CD4-positive, alpha-beta T cell treated with Interleukin-17A for 1 hour (primary cell): ENCODE measurements around the gene CCDC185.
A peak's percentile ranks its signal among the peaks of the same experiment; 100 is the strongest.

Experiments
- DNase-seq: peaks from one replicate; pipeline ENCODE4 v3.0.0-alpha.2; 2020

Gene CCDC185

GRCh38 chr1:223393275-223394214 lies at the start of gene CCDC185:
CCDC185 (plus strand) TSS chr1:223393415; CDS start chr1:223393476, 61 bp downstream.
- DNase-seq, result no peak

GRCh38 chr1:223343692-223344091 lies 49.5 kb upstream of the CCDC185 start:
- no peak for DNase-seq

GRCh38 chr1:223344491-223344890 lies 48.7 kb upstream of the CCDC185 start:
- no peak for DNase-seq

GRCh38 chr1:223345720-223346119 lies 47.5 kb upstream of the CCDC185 start:
- no peak for DNase-seq

- DNase-seq, result no peak
Measured at GRCh38 chr1:223346311-223346710, 46.9 kb upstream of the CCDC185 start.

- DNase-seq, result no peak
Measured at GRCh38 chr1:223347583-223347982, 45.6 kb upstream of the CCDC185 start.

GRCh38 chr1:223348439-223348838 lies 44.8 kb upstream of the CCDC185 start:
- DNase-seq, result no peak

- no peak for DNase-seq
Measured at GRCh38 chr1:223349241-223349640, 44.0 kb upstream of the CCDC185 start.

GRCh38 chr1:223350361-223350908 lies 42.8 kb upstream of the CCDC185 start:
- no peak for DNase-seq

GRCh38 chr1:223352944-223353343 lies 40.3 kb upstream of the CCDC185 start:
- DNase-seq, result no peak

- no peak for DNase-seq
Measured at GRCh38 chr1:223353939-223354338, 39.3 kb upstream of the CCDC185 start.

GRCh38 chr1:223355699-223356098 lies 37.5 kb upstream of the CCDC185 start:
- DNase-seq, result no peak

- peak; percentile 3 for DNase-seq
Measured at GRCh38 chr1:223358826-223359225, 34.4 kb upstream of the CCDC185 start.

- DNase-seq, result no peak
Measured at GRCh38 chr1:223363057-223363855, 30.0 kb upstream of the CCDC185 start.

GRCh38 chr1:223363856-223364684 lies 29.1 kb upstream of the CCDC185 start, which contains the start of gene SUSD4:
SUSD4 (minus strand) TSS chr1:223364176; CDS start chr1:223363425, 751 bp downstream.
- DNase-seq, result peak; percentile 72

GRCh38 chr1:223364685-223365382 lies 28.4 kb upstream of the CCDC185 start:
- peak; percentile 17 for DNase-seq

GRCh38 chr1:223374064-223374610 lies 19.1 kb upstream of the CCDC185 start:
- no peak for DNase-seq

GRCh38 chr1:223378754-223379153 lies 14.5 kb upstream of the CCDC185 start:
- no peak for DNase-seq

GRCh38 chr1:223386013-223386412 lies 7.2 kb upstream of the CCDC185 start:
- DNase-seq, result no peak

GRCh38 chr1:223390618-223391017 lies 2.6 kb upstream of the CCDC185 start:
- no peak for DNase-seq

GRCh38 chr1:223394242-223394641 lies 1.0 kb downstream of the CCDC185 start:
- DNase-seq, result no peak
